IPS DF 4.7 (cell line): Measurements from ENCODE around the gene LIPK.
A peak's percentile ranks its signal among the peaks of the same experiment; 100 is the strongest.
"Not testable (repeated sequence)": the region's sequence is repeated elsewhere in the genome, so short reads cannot be mapped to it uniquely, and the experiment has no call there.

ENCODE experiments used
- DNase-seq: peaks from one replicate; pipeline ENCODE4 v3.0.0-alpha.2; 2013; ENCODE audit warnings: low spot score; ENCODE audit errors: extremely low read depth

The LIPK gene, protein sequence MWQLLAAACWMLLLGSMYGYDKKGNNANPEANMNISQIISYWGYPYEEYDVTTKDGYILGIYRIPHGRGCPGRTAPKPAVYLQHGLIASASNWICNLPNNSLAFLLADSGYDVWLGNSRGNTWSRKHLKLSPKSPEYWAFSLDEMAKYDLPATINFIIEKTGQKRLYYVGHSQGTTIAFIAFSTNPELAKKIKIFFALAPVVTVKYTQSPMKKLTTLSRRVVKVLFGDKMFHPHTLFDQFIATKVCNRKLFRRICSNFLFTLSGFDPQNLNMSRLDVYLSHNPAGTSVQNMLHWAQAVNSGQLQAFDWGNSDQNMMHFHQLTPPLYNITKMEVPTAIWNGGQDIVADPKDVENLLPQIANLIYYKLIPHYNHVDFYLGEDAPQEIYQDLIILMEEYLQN

DNA sequence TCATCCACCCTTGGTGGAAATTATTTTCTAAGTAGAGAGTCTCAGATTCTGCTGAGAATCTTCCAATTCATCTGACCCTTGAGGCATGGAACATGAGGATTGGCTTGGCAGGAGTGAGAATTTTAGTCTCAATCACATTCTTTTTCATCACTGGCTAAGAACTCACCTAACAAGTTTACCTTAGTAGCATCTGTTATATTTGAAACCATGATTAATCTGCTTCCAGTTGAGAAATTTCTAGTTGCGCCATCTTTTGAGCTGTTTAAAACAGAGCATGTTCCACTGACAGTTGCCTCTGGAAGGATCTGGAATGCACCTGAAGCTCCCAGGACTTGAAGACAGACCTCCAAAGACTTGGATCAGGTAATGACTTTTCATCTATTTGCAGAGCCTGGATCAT, at the start of gene LIPK:
Gene LIPK, plus strand, starts transcription at position 292 of the 400 bp plus-strand sequence. CDS start 18,295 bp downstream, outside the sequence.
- no peak for DNase-seq

DNA sequence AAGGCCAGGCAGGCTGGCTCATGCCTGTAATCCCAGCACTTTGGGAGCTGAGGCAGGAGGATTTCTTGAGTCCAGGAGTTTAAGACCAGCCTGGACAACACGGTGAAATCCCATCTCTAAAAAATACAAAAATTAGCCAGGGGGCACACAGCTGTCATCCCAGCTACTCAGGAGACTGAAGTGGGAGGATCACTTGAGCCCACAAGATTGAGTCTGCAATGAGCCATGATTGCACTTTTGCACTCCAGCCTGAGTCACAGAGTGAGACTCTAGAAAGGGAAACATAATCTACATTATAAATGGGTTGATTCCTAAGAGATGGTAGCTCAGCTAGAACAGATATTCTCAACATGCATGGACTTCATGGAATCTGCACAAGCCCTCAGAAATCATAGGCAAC, 48.1 kb upstream of the LIPK start:
- no peak for DNase-seq

DNA sequence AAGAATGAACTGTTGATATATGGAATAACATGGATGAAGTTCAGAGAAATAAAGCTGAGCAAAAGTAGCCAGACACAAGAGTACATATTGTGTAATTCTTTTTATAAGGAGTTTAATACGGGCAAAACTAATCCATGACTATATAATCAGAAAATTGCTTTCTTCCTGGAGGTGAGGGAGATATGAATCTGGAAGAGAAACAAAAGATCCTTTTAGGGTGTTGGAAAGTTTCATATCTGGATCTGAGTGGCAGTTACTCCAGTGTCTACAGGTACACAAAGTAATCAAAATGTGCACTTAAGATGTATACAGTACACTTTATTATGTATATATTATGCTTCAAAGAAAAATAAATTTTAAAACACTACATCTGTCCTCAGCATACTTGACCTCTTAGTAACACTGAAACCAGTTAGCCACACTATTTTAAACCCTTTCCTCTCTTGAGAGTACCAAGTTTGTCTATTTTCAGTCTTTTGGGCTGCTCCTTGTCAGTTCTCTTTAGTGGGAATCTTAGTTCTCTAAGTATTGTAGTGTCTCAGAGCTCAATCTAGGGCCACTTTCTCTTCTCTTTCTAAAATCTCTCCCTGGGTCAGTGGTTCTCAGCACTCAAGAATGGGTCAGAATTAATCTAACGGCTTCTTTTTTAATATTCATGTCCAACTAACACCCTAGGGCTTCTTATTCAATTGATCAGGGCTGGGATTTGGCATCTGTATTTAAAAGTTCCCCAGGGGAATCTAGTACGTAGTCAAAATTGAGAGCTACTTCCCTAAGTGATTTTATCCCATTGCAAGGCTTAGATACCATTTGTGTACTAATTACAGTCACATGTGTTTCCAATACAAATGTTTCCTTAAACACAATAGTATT, 46.1 kb upstream of the LIPK start:
- no peak for DNase-seq

DNA sequence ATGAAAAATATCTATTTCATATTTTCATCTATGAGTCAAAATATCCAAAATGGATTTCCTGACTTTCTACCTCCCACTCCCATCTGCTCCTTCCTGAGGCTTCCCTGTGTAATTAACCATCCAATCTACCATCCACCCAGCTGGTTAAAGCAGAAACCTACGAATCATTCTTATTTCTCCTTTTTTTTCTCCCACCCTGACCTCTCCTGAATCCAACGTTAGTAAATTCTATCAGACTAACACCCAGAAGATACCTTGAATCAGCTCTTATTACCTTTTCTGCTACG, 45.5 kb upstream of the LIPK start:
- no peak for DNase-seq

DNA sequence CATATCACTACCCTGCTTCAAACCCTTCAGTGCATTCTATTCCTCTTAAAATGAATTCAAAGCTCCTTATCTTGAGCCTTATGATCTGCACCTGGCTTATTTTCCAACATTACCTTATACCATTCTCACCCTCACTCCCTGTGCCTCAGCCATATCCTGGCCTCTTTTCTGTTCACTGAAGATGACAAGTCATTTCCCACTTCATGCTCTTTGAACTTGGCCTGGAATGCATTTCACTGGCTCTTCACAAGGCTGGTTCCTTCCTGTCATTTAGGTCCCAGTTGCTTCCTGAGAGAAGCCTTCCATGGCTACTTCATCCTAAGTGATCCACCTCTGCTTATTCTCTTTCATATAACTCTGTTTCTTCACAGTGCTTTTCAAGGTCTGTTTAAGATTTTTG, 45.0 kb upstream of the LIPK start:
- DNase-seq = no peak

DNA sequence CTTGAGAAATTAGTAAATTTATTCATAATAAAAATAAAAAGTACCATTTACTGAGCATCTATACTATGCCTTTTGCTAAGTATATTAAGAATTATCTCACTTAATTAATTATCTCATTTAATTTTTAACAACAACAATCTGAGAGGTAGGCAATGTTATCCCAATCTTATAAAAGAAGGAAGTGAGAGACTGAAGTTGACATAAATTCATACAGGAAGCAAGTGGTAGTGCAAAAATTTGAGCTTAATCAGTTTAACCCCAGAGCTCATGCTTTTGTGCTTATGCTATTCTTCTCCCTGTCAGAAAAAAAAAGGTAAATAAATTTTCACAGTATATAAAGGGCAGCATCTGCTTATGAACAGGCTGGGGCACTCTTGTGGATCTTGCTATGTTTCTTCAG, 44.5 kb upstream of the LIPK start:
- DNase-seq = no peak

DNA sequence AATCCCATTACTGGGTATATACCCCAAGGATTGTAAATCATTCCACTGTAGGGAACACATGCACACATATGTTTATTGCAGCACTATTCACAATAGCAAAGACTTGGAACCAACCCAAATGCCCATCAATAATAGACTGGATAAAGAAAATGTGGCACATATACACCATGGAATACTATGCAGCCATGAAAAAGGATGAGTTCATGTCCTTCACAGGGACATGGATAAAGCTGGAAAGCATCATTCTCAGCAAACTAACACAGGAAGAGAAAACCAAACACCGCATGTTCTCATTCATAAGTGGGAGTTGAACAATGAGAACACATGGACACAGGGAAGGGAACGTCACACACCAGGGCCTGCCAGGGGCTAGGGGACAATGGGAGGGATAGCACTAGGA, 42.9 kb upstream of the LIPK start:
- DNase-seq = not testable (repeated sequence)

DNA sequence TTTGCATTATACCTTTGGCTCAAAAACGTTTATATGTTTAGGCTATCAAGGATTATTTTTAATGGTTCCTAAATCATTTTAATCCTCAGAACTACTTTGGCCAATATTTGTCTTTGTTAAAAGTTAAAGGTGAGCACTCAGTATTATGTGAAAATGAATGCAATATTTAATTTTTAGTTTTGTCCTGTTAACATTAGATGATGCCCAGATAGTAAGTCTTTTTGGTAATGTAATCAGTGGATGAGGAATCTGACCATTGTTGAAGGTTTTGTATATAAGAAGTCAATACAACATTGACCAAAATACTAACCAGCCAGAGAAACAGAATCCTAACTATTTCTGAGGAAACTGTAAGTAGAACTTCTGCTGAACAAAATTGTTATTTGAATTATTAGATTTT, 41.9 kb upstream of the LIPK start, which contains the start of gene LIPF:
Gene LIPF, plus strand, starts transcription at position 301 of the 400 bp plus-strand sequence. CDS start 2,856 bp downstream, outside the sequence.
- DNase-seq = no peak

DNA sequence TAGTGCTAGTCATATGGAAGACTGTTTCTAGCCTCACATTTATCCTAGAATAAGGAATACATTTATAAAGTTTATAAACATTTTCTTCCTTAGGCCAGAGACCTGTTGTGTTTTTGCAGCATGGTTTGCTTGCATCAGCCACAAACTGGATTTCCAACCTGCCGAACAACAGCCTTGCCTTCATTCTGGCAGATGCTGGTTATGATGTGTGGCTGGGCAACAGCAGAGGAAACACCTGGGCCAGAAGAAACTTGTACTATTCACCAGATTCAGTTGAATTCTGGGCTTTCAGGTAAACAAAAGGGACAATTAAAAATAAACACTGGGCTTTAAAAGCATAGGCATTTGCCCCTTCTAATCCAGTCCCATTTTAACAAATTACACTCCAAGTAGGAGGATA, 37.6 kb upstream of the LIPK start:
- no peak for DNase-seq

DNA sequence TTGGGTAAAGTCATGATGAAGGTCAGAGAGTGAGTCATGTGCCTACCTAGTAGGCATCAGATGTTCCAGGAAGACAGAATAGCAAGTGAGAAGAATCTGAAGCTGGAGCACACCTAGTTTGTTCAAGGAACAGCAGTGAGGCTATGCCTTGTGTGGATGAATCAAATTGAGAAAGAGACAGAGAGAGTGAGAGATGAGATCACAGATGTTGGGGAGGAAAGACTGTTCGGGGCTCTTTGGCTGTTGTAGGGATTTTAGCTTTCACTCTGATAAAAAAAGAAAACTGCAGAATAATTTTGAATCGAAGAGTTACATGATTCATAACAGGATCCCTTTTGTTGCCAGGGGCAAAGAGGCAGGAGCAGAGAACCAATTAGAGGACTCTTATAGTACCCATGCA, 35.6 kb upstream of the LIPK start:
- no peak for DNase-seq

DNA sequence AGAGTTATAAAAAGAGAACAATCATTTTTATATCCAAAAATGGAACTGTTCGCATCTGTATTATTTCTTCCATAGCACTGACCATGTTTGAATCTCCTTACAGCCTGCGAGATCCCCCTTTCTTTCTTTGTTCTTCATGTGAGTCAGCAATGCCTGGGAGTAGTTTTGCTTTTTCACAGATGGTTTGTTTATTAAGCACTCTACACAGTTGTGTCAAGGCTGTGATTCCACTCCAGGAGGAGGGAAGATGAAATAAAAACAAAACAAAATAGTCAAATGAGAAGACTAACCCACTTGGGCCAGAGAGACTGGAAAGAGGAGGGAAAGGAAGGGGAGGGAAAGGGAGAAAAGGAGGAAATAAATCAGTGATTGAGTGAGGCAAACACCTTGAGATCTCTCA, 34.0 kb upstream of the LIPK start:
- no peak for DNase-seq

DNA sequence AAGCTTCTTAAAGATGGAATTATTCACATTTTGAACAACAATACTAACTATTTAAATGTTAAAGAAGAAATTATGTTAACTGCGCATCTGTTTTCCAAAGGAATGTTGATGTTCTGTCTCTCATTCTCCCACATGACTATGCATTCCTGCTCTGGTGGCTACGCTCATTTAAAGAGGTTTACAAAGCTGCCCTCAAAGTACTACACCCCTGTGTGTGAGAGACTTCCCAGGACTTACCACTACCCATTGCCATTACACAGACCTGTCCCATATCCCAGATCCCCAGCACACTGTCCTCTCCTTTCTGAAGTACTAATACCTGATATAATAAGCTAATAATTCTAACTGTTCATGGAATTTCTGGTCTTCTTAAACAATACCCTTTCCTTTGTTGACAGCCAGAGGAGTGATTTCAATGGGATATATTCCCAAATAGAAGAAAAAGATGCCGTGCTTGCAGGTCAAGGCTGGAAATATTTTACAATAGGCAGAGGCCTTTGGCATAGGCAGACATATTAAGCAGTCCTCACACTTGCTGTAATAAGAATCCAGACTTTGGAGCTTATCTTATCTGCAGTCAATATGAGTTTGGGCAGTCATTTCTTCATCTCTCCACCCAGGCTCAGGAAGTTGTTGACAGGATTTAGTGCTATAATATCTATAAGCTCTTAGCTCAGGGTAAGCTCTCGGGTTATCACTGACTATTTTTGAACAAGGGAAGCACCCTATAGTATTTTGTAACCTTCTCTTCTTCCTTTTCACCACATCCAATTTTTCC, 29.6 kb upstream of the LIPK start:
- DNase-seq = no peak

DNA sequence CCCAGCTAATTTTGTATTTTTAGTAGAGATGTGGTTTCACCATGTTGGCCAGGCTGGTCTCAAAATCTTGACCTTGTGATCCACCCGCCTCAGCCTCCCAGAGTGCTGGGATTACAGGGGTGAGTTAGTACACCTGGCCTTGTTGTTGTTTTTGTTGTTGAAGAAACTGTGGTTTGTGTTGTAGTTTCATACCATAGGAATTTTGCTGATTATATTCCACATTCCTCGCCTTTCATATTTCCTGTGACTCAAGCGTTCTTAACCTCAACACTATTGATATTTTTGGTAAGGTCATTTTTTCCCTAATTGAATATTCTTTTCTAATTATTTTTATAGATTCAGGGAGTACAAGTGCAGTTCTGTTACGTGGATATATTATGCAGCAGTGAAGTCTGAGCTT, 25.1 kb upstream of the LIPK start:
- DNase-seq = no peak

DNA sequence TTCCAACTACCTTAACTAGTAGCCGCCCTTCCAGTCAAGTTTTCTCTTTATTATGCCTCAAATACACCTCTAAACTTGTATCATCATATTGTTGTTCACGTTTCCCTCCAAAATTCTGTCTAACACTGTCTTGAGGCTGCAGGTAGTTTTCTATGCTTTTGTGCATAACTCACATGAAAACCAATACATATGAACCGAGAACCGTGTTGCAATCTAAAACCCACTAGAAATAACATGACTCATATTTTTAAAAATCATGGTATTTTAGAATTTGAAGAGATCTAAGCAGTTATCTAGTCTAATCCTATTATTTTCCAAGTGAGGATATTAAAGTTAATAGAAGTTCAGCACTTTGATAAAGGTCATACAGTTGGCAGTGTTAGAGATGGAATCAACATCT, 23.6 kb upstream of the LIPK start:
- DNase-seq = no peak

DNA sequence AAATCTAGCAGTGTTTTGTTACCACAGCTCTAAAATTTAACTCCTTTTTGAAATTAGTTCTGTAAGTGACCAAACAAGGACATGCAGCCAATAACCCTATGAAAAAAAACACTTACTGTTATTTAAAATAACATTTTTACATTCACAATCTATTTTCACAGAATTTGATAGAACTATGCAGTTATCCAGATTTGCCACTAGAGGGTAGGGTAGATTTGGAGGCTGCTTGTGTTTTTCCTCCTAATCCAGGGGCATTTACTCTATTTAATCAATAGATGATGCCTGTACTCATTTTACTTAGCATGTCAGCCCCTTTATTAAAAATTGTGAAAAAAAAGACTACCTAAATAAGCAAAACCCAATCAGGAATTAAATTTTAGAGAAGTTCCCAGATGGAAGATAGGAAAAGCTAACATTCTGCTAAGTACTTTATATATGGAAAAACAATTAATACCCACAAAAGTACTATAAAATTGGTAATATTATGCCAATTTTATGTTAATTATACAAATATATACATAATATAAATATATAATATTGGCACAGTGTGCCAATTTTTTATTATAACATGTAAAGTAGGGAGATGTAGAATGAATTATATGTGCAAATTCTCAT, 18.1 kb upstream of the LIPK start:
- DNase-seq = no peak

DNA sequence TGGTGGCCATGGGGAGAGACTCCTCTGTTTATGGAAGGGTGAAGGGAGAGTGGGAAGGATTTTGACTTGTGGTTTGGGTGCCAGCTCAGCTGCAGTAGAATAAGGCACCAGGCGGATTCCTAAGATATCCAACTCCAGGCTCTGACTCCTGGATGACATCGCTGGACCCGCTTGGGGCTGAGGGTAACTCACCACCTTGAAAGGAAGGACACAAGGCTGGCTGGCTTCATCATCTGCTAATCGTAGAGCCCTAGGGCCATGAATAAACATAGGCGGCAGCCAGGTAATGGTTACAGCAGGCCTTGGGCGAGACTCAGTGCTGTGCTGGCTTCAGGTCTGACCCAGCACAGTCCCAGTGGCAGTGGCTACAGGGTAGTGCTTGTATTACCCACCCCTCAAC, 16.7 kb upstream of the LIPK start:
- DNase-seq = no peak

DNA sequence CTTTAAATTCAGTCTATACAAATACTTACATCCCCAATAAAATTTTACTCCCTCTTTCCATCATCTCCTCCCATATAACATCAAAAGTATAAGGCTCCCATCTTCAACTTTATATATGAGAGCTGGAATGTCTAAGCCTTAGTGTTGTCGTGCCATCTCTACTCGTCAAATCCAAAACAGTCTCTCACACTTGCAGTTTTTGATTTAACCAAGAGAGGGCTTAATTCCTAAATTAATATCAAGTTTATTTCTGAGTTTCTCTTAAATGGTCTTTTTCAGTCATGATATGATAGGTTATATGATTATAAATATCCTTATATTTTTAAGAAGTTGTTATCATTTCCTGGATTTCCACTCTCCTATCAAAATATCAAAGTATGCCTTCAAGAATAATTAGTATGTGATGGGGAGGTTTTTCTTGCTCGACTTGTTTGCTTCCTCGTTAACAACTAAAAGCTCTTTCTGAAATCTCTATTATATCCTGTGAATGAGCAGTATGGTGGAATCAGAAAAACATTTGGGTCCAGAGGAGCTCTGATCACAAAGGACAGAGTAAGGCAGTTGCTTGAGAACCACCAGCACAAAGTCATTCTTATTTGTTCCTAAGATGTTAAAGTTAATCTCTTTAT, 12.5 kb upstream of the LIPK start:
- no peak for DNase-seq

DNA sequence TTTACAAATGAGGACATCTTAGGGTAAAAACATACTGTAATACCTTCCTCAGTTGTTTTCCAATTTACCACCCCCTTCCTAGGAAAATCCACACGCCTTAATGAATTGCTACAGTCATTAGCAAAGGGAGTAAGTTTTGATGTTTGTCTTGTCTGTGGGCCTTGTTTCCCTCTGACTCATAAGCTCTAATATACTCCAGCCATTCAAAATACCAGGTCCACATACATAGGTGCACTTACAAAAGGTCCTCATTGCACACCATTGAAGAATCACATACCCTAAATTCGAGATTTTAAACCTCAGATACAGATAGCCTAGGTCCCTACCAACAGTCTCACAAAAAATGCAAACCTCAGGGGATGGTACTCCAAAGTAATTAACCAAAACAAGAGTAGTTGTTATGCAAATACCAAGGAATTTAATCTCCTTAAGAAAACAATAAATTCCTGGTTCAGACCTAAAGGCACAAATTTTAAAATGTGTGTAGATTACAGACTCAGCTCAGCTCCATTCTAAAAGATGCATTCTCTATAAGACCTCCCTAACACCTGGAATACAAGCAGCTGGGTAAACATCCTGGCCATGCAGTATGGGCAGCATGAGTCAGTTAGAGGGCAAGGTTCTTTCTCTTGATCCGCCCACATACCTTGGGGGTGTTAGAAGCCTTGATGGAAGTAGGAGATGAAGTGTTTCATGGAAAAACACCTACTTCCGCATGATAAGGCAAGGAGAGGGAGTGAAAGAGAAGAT, 3.0 kb upstream of the LIPK start:
- peak; percentile 82 for DNase-seq

DNA sequence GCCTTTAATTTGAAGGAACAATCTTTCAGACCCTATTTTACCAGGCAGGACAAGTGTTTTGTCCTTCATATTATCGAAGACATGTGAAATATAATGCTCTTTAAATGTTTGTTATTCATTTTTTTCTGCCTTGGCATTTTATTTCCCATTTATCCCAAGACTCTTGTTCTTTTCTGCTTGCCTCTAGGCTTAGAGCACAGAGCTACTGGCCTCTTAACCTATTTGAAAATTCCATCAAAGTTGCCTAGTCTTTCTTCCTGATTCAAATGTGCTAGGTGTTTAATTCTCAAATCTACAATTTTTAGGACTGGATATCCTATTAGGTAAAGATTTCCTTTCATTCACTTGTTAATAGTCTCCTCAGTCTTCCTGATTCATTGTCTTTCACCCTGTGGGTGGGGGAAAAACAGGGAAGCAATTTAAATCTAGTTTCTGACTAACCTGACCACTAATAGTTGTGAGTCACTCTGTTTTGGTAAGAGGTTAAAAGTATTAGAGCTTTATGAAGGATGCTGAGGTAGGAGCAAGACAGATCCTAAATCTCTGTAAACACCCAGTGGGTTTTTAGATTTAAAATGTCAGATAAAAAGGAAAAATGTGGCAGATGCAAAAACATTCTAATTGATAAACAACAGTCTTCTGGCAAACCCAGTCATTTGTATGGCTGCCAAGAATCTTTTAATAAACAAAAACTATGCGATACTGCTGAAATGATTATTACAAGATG, 1.5 kb downstream of the LIPK start:
- no peak for DNase-seq

DNA sequence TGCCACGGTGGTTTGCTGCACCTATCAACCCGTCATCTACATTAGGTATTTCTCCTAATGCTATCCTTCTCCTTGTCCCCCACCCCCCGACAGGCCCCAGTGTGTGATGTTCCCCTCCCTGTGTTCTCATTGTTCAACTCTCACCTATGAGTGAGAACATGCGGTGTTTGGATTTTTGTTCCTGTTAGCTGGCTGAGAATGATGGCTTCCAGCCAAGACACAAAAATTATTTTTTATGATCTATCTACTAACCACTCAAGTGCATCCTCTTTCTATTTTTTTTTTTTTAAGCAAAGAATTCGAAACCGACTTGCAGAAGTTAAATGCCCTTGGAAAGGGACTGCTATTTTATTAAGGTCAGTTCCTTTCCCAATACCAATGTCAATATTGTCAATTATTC, 3.3 kb downstream of the LIPK start:
- DNase-seq = not testable (repeated sequence)
